ENCODE measurements around the gene BRI3BP.
"Not testable (repeated sequence)": the region's sequence is repeated elsewhere in the genome, so short reads cannot be mapped to it uniquely, and the experiment has no call there.

The BRI3BP gene

GRCh38 chr12:125070112-125070511, 76.7 kb downstream of the BRI3BP start:
- peak; percentile 66 for DNase-seq

DNA sequence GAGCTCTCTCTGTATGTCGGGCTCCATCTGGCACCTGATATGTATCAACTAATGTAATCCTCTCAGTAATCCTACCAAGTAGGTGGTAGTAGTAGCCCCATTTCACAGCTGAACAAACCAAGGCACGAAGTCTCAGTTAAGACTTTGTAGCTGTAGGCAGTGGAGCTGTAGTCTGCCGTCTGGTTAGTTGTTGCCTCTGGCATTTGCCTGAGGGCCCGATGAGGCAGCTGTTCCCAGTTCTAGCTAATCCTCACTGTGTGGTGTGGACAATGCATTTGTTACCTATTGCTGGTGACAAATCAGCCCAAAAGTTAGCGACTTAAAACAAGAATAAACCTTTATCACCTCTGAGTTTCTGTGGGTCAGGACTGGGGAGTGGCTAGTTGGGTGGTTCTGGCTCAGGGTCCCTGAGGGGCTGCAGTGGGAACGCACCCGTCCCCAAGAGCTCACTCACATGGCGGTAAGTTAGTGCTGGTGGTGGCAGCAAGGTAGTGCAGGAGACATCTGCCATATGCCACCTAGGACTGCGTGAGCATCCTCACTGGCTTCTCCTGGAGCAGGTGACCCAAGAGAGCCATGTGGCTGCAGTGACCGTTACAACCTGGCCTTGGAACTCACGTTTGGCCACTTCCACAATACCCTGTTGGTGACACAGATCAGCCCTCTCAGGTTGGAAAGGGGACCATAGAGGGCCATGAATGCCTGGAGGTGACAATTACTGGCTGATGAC, 77.4 kb downstream of the BRI3BP start:
- peak; percentile 20 for DNase-seq

- DNase-seq = no peak
Observed at GRCh38 chr12:125071456-125071855, 78.0 kb downstream of the BRI3BP start.

- DNase-seq = no peak
Observed at GRCh38 chr12:125072496-125072895, 79.1 kb downstream of the BRI3BP start.

DNA sequence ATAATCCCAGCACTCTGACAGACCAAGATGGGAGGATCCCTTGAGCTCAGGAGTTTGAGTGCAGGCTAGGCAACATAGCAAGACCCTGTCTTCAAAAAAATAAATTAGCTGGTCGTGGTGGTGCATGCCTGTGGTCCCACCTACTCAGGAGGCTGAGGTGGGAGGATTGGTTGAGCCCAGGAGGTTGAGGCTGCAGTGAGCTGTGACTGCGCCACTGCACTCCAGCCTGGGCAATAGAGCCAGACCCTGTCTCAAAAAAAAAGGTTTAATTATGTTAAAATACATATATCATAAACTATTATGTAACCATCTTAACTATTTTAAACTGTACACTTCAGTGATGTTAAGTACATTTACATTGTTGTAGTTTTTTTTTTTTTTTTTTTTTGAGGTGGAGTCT, 80.8 kb downstream of the BRI3BP start:
- not testable (repeated sequence) for DNase-seq

DNA sequence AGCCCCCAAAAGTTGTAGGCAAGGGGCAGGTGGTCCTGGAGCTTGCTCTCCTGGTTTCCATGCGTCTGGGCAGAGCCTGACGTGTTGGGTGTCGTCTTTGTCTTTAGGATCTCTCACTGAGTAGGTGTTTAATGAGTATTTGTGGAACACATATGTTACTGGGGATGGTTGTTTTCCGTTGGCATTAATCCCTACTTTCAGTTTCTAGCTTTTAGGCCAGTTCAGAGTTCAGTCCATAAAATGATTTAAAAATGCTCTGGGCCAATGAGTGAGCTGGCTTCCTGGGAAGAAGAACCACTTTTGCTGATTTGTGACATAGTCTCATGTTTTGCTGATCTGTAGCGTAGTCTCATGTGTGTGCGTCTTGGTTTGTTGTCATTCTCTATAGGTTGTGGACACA, 82.7 kb downstream of the BRI3BP start:
- DNase-seq = no peak

GRCh38 chr12:125079084-125079483, 85.6 kb downstream of the BRI3BP start:
- DNase-seq = no peak

DNA sequence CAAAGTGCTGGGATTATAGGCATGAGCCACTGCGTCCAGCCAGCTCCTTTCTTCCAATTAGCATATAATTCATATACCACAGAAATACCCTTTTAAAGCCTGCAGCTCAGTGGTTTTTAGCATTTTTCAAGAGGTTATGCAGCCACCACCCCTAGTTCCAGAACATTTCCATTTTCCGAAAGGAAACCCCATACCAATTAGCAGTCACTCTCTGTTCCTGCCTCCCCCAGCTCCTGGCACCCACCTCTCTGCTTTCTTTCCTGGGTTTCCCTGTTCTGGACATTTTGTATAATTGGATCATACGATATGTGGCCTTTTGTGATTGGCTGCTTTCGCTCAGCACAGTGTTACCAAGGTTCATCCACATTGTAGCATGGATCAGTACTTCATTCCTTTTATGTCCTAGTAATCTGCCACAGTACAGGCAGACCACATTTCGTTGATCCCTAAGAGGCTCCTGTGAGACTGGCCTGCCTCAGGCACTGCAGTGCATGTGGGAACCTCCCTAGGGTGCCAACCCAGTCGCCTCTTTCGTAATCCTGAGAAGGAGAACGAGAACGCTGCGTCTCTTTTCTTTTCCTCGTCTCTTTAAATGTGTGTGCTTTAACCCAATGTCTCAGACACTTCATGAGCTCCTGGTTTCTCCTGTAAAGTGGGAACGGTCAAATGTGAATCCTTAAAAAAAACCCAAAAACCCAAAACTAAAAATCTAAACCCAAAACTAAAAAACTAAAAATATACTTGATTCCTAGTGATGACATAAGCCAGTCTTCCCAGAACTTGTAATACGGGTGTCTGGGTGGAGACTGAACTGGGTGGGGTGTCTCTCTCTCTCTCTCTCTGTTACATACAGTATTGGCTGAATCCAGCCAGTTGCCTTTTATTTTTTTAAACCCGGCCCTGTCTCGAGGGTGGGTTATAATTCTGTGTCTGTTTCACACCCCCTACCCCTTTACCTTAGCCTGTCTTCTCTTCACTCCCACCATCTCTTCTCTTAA, 86.5 kb downstream of the BRI3BP start:
- peak; percentile 23 for DNase-seq

All from NCI-H82 (cell line).